ENCODE results near the gene FLII.

Gene FLII

GRCh38 chr17:18235743-18236256, 22.7 kb downstream of the FLII start:
- H3K36me3 ChIP-seq (ENCODE audit: control insufficient read depth in 2 of 2, insufficient read depth in 1 of 2, low read length in 2 of 2): peaks cover 0 to 90% of the 10 kb centered on the region in 2 experiments; a peak in 2 of 3 replicates
- POLR2A ChIA-PET: no interaction called here
- CTCF ChIA-PET: interaction anchor here (0.6 to 1.1 kb wide), 3 partner anchors 12 to 18 kb away, joined by 3 read pairs; no protein-coding TSS in a partner anchor
- no peaks in the 10 kb centered on the region for H3K9me3 ChIP-seq (ENCODE audit: control insufficient read depth, insufficient read depth, low read depth, low read length)
- H3K4me3 ChIP-seq (ENCODE audit: low read depth, low read length): no peak overlapping the region
- TF ChIP-seq PRDM10 (tag by site-specific recombination; IDR thresholded peaks at IDR 0.05) (peak; percentile 65), ZNF692 (tag by site-specific recombination; IDR thresholded peaks at IDR 0.05) (no peak), ZFHX2 (tag by site-specific recombination; conservative IDR thresholded peaks at IDR 0.05) (peak; percentile 82), ZNF571 (tag by site-specific recombination; IDR thresholded peaks at IDR 0.05) (no peak), GLI2 (tag by site-specific recombination; IDR thresholded peaks at IDR 0.05; ENCODE audit: borderline replicate concordance, low read depth) (no peak), GLIS2 (tag by site-specific recombination; IDR thresholded peaks at IDR 0.05) (0 out of 2 replicates have a peak, but pooled peaks have one; percentile 33), ZNF639 (tag by site-specific recombination; IDR thresholded peaks at IDR 0.05) (no peak), ZNF830 (tag by site-specific recombination; IDR thresholded peaks at IDR 0.05; ENCODE audit: low read depth) (no peak), ZFP41 (tag by site-specific recombination; IDR thresholded peaks at IDR 0.05; ENCODE audit: borderline replicate concordance) (no peak), GLIS1 (tag by site-specific recombination; IDR thresholded peaks at IDR 0.05) (0 out of 2 replicates have a peak, but pooled peaks have one; percentile 33), ZNF558 (tag by site-specific recombination; IDR thresholded peaks at IDR 0.05) (no peak), ZNF654 (tag by site-specific recombination; IDR thresholded peaks at IDR 0.05; ENCODE audit: low read depth) (no peak), EGR2 (tag by site-specific recombination; IDR thresholded peaks at IDR 0.05; ENCODE audit: low read depth) (peak; percentile 72), ZNF768 (tag by site-specific recombination; IDR thresholded peaks at IDR 0.05) (no peak), GFI1B (tag by site-specific recombination; IDR thresholded peaks at IDR 0.05) (no peak), ZNF280D (tag by site-specific recombination; IDR thresholded peaks at IDR 0.05) (no peak), ZNF350 (tag by site-specific recombination; IDR thresholded peaks at IDR 0.05) (no peak), ZIC2 (tag by site-specific recombination; IDR thresholded peaks at IDR 0.05) (0 out of 2 replicates have a peak, but pooled peaks have one; percentile 27), ZNF488 (tag by site-specific recombination; IDR thresholded peaks at IDR 0.05) (no peak), ZNF266 (tag by site-specific recombination; IDR thresholded peaks at IDR 0.05; ENCODE audit: low read depth) (no peak), ZNF610 (tag by site-specific recombination; IDR thresholded peaks at IDR 0.05; ENCODE audit: borderline replicate concordance) (no peak), ZNF626 (tag by site-specific recombination; IDR thresholded peaks at IDR 0.05) (no peak), YY1 (tag by site-specific recombination; IDR thresholded peaks at IDR 0.05) (no peak)
- H3K27ac ChIP-seq (ENCODE audit: extremely low read depth, low read depth, low read length): no peak overlapping the region
- H3K4me1 ChIP-seq (ENCODE audit: control insufficient read depth, insufficient read depth, low read length): no peaks in the 10 kb centered on the region

Data from HEK293 (cell line).